SIG-M5 treated with dmso at 0.1 percent for 504 hours (cell line): Measurements from ENCODE around the gene CRYL1.
"Not testable (repeated sequence)": the region's sequence is repeated elsewhere in the genome, so short reads cannot be mapped to it uniquely, and the experiment has no call there.

ENCODE experiments used
- DNase-seq: peaks from one replicate; lab custom pipeline; 2025; ENCODE audit not compliant: unreplicated experiment; lab: John Stamatoyannopoulos, UW

The CRYL1 gene

GRCh38 chr13:20460761-20461160 is 64.9 kb downstream of the CRYL1 start:
- DNase-seq = no peak

GRCh38 chr13:20457670-20458069 is 68.0 kb downstream of the CRYL1 start:
- DNase-seq = no peak

GRCh38 chr13:20456737-20457136 is 68.9 kb downstream of the CRYL1 start:
- DNase-seq = no peak

GRCh38 chr13:20451397-20451796 is 74.3 kb downstream of the CRYL1 start:
- DNase-seq = no peak

- no peak for DNase-seq
These were observed 77.2 kb downstream of the CRYL1 start for GRCh38 chr13:20448470-20448869.

- no peak for DNase-seq
These were observed 78.8 kb downstream of the CRYL1 start for GRCh38 chr13:20446900-20447299.

- DNase-seq = no peak
These were observed 79.3 kb downstream of the CRYL1 start for GRCh38 chr13:20446405-20446804.

- DNase-seq = no peak
These were observed 82.8 kb downstream of the CRYL1 start for GRCh38 chr13:20442798-20443381.

- DNase-seq = no peak
These were observed 83.3 kb downstream of the CRYL1 start for GRCh38 chr13:20442375-20442774.

- no peak for DNase-seq
These were observed 83.8 kb downstream of the CRYL1 start for GRCh38 chr13:20441879-20442278.

- DNase-seq = no peak
These were observed 84.6 kb downstream of the CRYL1 start for GRCh38 chr13:20441056-20441455.

GRCh38 chr13:20439261-20439660 is 86.4 kb downstream of the CRYL1 start:
- no peak for DNase-seq

- no peak for DNase-seq
These were observed 86.9 kb downstream of the CRYL1 start for GRCh38 chr13:20438801-20439200.

- no peak for DNase-seq
These were observed 89.2 kb downstream of the CRYL1 start for GRCh38 chr13:20436505-20436904.

- DNase-seq = no peak
These were observed 89.9 kb downstream of the CRYL1 start for GRCh38 chr13:20435616-20436368.

- not testable (repeated sequence) for DNase-seq
These were observed 91.4 kb downstream of the CRYL1 start for GRCh38 chr13:20434210-20434609.

GRCh38 chr13:20431687-20432384 is 93.8 kb downstream of the CRYL1 start:
- no peak for DNase-seq

GRCh38 chr13:20431080-20431479 is 94.6 kb downstream of the CRYL1 start:
- no peak for DNase-seq

GRCh38 chr13:20430296-20430695 is 95.4 kb downstream of the CRYL1 start:
- no peak for DNase-seq

- DNase-seq = no peak
These were observed 96.0 kb downstream of the CRYL1 start for GRCh38 chr13:20429682-20430081.

- no peak for DNase-seq
These were observed 96.7 kb downstream of the CRYL1 start for GRCh38 chr13:20428666-20429644.
